HG03045 (cell line): ENCODE measurements around the gene ZFAND2A.
"Not testable (repeated sequence)": the region's sequence is repeated elsewhere in the genome, so short reads cannot be mapped to it uniquely, and the experiment has no call there.

ENCODE experiments used
- ATAC-seq: cut with Tn5 transposase; IDR thresholded peaks from one replicate; pipeline ENCODE4 v1.9.1; 2021; ENCODE audit warnings: mild to moderate bottlenecking, moderate library complexity; ENCODE audit not compliant: unreplicated experiment

Gene ZFAND2A

DNA sequence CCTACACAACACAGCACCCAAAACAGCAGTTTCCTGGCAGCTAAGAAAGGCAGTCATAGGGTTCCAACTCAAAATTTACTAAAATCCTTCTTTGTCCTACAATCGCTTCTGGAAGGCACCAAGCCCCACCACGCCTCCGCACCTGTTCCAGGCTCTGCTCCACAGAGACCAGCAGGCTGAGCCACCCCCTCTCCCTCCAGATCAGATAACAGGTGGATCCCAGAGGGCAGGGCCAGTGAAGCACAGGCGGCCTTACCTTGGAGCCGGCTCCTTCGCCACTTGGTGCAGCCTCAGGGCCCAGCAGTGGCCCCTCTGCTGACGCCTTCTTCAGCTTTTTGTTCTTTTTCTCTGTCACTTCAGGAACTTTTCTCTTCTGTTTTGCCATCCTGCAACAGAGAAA, 33.0 kb downstream of the ZFAND2A start:
- no peak for ATAC-seq

DNA sequence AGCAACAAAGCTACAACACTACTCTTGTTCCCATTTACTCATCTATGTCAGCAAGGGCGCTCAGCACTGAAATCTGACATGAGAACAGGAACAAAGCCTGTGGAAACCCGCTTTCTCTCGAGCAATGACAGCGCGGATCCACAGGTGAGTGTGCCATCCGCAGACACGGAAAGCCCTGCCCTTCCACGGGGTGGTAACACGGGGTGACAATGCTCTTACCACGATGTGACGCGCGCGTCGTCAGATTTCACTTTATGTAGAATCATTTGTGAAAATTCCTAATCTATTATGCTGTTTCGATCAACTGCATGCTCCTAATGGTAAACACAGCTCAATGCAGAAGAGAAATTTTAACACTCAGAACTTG, 34.4 kb downstream of the ZFAND2A start:
- ATAC-seq, result no peak

DNA sequence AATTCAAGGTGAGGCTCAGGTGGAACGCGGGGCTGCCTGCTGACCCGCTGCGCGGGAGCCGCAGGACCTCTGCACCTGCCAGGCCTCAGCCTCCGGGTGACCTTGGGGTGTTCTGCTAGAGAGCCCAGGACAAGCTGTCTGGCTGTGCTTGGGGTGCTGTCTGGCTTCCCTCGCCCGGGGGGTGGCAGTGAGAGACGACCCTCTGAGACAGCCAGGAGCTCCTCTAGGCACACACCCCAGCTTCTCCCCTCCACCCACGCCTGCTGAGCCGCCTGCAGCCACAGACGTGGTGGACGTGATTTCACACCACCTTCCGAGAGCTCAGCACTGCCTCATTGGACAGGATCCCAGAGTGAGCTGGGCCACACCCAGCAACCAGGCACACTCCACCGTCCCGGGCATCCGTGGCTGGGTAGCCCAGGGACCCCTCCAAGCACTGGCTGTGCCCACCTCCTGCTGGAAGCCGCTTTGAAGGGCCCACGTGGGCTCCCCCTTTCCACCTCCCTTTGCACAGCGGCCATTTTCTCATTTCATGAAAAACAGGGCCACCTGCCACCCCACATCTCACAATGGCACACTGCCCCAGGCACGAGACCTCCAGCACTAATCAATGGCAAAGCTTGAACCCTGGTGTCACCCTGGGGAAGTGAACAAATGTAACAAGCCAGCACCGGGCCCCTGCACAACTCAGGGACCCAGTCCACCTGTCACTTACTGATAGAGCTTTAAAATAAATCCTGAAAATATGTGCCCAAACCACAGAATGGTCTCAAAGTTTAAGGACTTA, 35.0 kb downstream of the ZFAND2A start:
- ATAC-seq, result no peak

DNA sequence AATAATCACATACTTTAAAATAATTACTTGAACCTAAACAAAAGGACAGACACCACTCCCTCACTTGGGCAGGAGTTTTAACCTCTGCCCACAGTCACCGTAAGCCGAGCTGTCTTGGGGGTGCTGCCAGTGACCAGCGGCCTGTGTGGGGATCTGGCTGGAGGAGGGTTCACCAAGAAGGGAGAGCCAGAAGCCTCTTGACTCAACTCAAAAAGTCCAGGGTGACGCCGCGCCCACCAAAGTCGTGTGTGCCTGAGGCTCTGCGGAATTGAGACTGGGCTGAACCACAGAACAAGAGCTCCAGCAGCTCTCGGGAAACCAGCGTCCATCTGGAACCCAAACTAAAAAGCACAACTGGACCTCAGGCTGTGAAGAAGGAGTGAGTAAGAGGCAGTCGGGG, 35.8 kb downstream of the ZFAND2A start:
- no peak for ATAC-seq

DNA sequence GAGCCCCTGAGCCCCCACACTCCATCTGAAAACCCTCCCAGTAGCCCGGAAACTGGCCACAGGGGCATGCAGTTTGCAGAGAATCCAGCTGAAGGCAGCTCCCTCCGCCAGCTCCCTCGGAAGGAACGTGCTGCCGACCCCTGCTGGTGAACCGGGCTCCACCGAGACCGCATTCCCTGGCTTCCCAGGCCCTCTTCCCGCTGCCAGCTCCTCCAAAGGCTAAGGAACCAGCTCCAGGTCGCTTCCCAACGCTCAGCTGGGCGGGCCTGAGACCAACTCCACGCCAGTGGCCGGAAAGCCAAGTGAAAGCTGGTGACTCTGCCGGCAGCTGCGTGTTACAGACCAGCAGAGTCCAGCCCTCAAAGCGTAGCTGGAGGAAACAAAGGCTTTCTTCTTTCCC, 36.3 kb downstream of the ZFAND2A start:
- no peak for ATAC-seq

GRCh38 chr7:1122832-1123501, 37.0 kb downstream of the ZFAND2A start:
- ATAC-seq, result no peak

DNA sequence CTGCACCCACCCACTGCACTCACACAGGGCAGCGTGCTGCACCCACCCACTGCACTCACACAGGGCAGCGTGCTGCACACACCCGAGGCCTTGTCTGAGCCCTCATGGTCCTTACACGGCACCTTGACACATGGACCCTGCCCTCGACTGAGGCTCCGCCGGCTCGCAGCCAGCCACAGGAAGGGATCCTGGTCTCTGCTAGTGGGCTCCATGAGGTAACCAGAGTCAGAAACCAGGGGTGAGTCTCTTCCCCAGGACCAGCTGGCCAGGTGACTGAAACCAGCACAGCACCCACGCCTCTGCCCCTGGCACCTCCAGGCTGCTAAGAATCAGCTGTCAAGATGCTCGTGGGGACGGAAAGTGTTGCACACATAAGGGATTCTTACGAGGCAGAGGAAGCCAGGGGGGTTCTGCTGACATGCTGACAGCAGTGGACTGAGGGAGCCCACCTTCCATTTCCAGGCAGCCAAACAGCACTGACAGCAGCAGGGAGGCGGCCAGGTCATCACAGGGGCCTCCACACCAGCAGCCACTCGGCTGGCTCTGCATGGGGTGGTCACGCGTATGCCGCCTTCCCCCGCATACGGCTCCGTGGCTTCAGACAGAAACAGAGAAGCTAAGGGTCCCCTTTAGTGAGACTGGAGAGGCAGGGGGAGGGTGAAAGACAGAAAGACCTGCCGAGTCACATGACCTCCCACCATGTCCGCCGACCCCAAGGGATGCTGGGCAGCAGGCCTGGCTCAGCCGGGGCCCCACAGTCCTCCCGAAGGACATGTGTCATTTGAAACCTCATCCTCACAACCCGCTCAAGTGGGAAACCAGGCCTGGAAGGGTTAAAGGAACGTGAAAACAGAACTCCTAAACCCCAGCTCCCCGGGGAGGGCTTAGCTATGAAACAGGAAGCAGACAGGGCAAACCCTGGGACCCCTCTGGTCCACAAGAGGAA, 37.8 kb downstream of the ZFAND2A start:
- no peak for ATAC-seq

GRCh38 chr7:1121476-1121875, 38.5 kb downstream of the ZFAND2A start:
- ATAC-seq, result no peak

DNA sequence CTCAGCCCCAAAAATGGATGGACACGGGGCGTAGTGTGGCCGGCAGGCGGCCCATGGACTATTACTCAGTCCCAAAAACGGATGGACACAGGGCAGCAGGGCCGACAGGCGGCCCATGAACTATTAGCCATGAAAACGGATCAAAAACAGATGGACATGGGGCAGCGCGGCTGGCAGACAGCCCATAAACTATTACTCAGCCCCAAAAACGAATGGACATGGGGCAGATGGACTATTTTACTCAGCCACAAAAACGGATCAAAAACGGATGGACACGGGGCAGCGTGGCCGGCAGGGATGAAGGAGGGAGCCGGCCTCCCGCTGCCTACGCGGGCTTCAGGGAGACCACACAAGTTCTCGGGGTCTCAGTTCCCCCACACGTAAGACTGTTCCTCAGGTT, 39.2 kb downstream of the ZFAND2A start:
- no peak for ATAC-seq

DNA sequence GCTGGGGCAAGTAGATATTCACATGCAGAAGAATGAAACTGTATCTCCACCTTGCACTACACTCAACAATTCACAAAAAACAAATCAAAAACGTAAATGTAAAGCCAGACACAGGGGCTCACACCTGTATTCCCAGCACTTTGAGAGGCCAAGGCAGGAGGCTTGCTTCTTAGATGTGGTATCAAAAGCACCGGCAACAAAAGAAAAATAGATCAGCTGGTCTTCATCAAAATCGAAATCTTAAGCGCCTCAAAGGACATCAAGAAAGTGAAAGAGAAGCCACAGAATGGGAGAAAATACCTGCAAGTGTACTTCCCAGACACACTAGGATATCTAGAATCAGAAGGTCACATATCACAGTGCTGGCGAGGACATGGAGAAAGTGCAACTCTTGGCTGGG, 40.8 kb downstream of the ZFAND2A start:
- ATAC-seq, result no peak

- ATAC-seq, result no peak
Observed at GRCh38 chr7:1117321-1117928, 42.6 kb downstream of the ZFAND2A start.

DNA sequence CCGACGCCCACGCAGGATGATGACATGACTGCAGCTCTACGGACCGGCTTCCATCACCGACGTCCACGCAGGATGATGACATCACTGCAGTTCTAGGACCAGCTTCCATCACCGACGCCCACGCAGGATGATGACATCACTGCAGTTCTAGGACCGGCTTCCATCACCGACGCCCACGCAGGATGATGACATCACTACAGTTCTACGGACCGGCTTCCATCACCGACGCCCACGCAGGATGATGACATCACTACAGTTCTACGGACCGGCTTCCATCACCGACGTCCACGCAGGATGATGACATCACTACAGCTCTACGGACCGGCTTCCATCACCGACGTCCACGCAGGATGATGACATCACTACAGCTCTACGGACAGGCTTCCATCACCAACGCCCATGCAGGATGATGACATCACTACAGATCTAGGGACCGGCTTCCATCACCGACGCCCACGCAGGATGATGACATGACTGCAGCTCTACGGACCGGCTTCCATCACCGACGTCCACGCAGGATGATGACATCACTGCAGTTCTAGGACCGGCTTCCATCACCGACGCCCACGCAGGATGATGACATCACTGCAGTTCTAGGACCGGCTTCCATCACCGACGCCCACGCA, 43.5 kb downstream of the ZFAND2A start:
- ATAC-seq, result not testable (repeated sequence)

- ATAC-seq, result not testable (repeated sequence)
Observed at GRCh38 chr7:1115171-1116045, 44.6 kb downstream of the ZFAND2A start.

- ATAC-seq, result no peak
Observed at GRCh38 chr7:1114505-1114904, 45.5 kb downstream of the ZFAND2A start.

- ATAC-seq, result no peak
Observed at GRCh38 chr7:1114088-1114487, 45.9 kb downstream of the ZFAND2A start.

- ATAC-seq, result no peak
Observed at GRCh38 chr7:1113548-1113885, 46.5 kb downstream of the ZFAND2A start.

GRCh38 chr7:1112625-1113547, 47.1 kb downstream of the ZFAND2A start:
- ATAC-seq, result no peak

GRCh38 chr7:1112109-1112508, 47.9 kb downstream of the ZFAND2A start:
- ATAC-seq, result no peak

GRCh38 chr7:1111156-1111555, 48.8 kb downstream of the ZFAND2A start:
- ATAC-seq, result no peak
